Activated CD4-positive, alpha-beta memory T cell treated with anti-CD3 and anti-CD28 coated beads, Interleukin-2, amount 10 ng/mL, durations not matched to agents 7 days and 5 days (primary cell): Measurements from ENCODE around the gene ZCCHC10. TPM values are rescaled to one million over a fixed set of nuclear protein-coding genes. Genes with fewer than 3 reads are reported as not detected.
"Not testable (repeated sequence)": the region's sequence is repeated elsewhere in the genome, so short reads cannot be mapped to it uniquely, and the experiment has no call there.

ENCODE experiments used
- CTCF ChIA-PET: fragments of 350-600 bp; sonication (Branson Sonifier 250); formaldehyde crosslinking; loops from one replicate; lab custom pipeline; 2021; ENCODE audit warnings: antibody characterized with exemption, inconsistent platforms; lab: Charles Lee
- POLR2A ChIA-PET: fragments of 350-600 bp; sonication (Branson Sonifier 250); formaldehyde crosslinking; loops from one replicate; lab custom pipeline; 2021; ENCODE audit warnings: antibody characterized with exemption; lab: Charles Lee
- DNase-seq: peaks from one replicate; pipeline ENCODE4 v3.0.0-alpha.2; 2020
- H3K27ac Mint-ChIP-seq: one replicate; pipeline ENCODE4 v1.8.0; 2021; ENCODE audit warnings: mild to moderate bottlenecking, mixed read lengths
- H3K27me3 Mint-ChIP-seq: one replicate; pipeline ENCODE4 v1.8.0; 2021; ENCODE audit warnings: mixed read lengths
- H3K36me3 Mint-ChIP-seq: one replicate; pipeline ENCODE4 v1.8.0; 2021; ENCODE audit warnings: low read depth, mixed read lengths
- H3K4me1 Mint-ChIP-seq: one replicate; pipeline ENCODE4 v1.8.0; 2021; ENCODE audit warnings: mixed read lengths
- H3K4me3 Mint-ChIP-seq: one replicate; pipeline ENCODE4 v1.8.0; 2021; ENCODE audit warnings: mild to moderate bottlenecking, mixed read lengths
- H3K9me3 Mint-ChIP-seq: one replicate; pipeline ENCODE4 v1.8.0; 2021; ENCODE audit warnings: mixed read lengths
- total RNA-seq, 2 experiments: library from RNA; stranded (reverse); gene quantifications; one replicate each; pipeline ENCODE4 v1.2.3, GENCODE V29; 2021

ZCCHC10 gene
- total RNA-seq, 2 experiments from 2014 or later = 27.9 to 28.0 TPM

DNA sequence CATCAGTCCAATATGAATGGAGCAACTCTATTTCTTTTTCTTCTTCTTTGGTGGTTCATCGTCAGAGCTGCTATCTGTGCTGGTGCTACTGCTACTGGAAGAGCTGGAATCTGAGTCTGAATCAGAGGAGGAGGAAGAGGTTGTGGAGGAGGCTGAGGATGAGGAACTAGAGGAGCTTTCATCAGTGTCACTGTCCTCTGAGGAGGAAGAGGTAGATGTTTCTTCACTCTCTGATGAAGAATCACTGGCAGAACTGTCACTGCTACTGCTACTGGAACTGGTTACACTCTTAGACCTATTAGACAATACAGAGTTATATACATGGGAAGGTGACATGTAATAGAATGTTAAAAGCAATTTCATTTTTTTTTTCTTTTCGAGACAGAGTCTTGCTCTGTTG lies 27.8 kb downstream of the ZCCHC10 start:
- no peaks in the 10 kb centered on the region for H3K4me1 Mint-ChIP-seq

DNA sequence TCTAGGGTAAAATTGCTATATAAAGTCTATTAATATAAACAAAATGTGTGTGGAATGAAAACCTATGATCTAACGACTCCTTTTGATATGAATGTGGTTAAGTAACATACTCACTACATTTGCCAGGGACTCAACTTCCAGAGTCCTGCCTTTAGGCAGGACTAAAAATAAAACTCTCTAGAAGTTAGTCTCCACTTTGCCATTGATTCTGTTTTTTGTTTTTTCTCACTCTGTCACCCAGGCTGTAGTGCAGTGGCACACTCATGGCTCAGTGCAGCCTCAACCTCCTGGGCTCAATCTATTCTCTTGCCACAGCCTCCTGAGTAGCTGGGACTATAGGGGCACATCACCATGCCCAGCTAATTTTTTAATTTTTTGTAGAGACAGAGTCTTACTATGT lies 30.0 kb downstream of the ZCCHC10 start:
- H3K4me3 Mint-ChIP-seq = no peak overlapping the region
- DNase-seq = no peak
- H3K27ac Mint-ChIP-seq = no peak overlapping the region
- ChIA-PET CTCF (no interaction called here), POLR2A (no interaction called here)
- no peaks in the 10 kb centered on the region for H3K27me3 Mint-ChIP-seq
- H3K4me1 Mint-ChIP-seq = no peaks in the 10 kb centered on the region
- peaks cover 11% of the 10 kb centered on the region for H3K36me3 Mint-ChIP-seq
- H3K9me3 Mint-ChIP-seq = no peaks in the 10 kb centered on the region

More for the DNA sequence above, 27.8 kb downstream of the ZCCHC10 start:
- ChIA-PET CTCF (no interaction called here), POLR2A (no interaction called here)
- Mint-ChIP-seq H3K4me3 (no peak overlapping the region), H3K27ac (no peak overlapping the region), H3K9me3 (no peaks in the 10 kb centered on the region), H3K36me3 (peaks cover 18% of the 10 kb centered on the region), H3K27me3 (no peaks in the 10 kb centered on the region)
- DNase-seq = no peak

DNA sequence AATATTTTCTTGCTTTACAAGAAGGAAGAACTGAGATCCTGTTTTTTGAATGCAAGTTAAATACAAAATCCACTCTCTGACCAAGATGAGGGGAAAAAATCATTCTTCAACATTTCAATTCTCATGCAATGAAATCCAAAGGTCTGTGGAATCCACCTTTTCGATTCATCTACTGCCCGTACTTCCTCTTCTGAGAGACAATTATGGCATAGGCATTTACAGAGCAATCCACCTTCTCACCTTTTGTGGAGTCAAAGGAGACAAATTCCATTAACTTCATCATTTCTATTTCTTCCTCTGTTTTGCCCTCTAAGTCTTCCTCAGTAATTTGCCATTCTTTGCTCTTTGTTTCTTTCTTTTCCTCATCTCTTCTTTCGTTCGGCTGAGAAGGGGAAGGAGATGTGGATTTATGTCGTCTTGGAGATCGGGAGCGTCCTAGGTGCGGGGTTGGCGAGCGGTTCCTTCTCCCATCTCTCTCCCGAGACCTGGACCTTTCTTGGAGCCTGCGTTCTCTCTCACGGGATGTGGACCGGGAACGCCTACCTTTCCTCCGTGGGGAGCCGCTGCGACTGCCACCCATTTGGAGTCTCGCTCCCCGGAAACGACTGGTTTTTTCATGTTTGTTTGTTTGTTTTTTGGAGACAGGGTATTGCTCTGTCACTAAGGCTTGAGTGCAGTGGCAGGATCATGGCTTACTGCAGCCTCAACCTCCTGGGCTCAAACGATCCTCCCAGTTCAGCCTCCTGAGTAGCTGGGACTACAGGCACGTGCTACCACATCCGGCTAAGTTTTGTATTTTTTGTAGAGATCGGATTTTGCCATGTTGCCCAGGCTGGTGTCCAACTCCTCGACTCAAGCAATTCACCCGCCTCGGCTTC lies 38.6 kb downstream of the ZCCHC10 start:
- H3K27ac Mint-ChIP-seq = no peak overlapping the region
- no peak overlapping the region for H3K4me3 Mint-ChIP-seq
- ChIA-PET CTCF (no interaction called here), POLR2A (no interaction called here)
- no peak for DNase-seq
- no peaks in the 10 kb centered on the region for H3K36me3 Mint-ChIP-seq
- no peaks in the 10 kb centered on the region for H3K4me1 Mint-ChIP-seq
- H3K9me3 Mint-ChIP-seq = no peaks in the 10 kb centered on the region
- no peaks in the 10 kb centered on the region for H3K27me3 Mint-ChIP-seq

DNA sequence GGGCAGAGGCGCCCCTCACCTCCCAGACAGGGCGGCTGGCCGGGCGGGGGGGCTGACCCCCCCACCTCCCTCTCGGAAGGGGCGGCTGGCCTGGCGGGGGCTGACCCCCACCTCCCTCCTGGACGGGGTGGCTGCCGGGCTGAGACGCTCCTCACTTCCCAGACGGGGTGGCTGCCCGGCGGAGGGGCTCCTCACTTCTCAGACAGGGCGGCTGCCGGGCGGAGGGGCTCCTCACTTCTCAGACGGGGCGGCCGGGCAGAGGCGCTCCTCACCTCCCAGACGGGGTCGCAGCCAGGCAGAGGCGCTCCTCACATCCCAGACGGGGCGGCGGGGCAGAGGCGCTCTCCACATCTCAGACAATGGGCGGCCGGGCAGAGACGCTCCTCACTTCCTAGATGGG lies 43.4 kb downstream of the ZCCHC10 start:
- DNase-seq, H3K4me3 Mint-ChIP-seq, POLR2A ChIA-PET, H3K27ac Mint-ChIP-seq, H3K36me3 Mint-ChIP-seq, H3K9me3 Mint-ChIP-seq, H3K4me1 Mint-ChIP-seq, H3K27me3 Mint-ChIP-seq, CTCF ChIA-PET: not testable (repeated sequence)

DNA sequence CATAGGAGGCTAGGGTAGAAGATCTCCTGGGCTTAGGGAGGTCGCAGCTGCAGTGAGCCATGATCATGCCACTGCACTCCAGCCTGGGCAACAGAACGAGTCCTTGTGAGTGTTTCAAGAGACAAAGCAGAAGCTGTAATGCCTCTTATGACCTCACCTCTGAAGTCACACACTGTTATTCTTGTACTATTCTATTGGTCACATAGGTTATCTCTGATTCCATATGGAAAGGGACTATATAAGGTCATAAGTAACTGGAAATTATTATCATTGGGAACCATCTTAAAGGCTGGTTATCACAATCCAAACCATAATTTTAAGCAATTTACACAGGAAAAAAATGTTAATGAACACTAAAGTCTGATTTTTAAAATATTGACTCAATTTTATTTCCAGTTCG lies 45.1 kb downstream of the ZCCHC10 start:
- Mint-ChIP-seq H3K4me1 (no peaks in the 10 kb centered on the region), H3K36me3 (peaks cover 4% of the 10 kb centered on the region), H3K27ac (no peak overlapping the region), H3K27me3 (peaks cover 6% of the 10 kb centered on the region), H3K4me3 (no peak overlapping the region), H3K9me3 (peaks cover 4% of the 10 kb centered on the region)
- POLR2A ChIA-PET = no interaction called here
- CTCF ChIA-PET = no interaction called here
- DNase-seq = no peak

DNA sequence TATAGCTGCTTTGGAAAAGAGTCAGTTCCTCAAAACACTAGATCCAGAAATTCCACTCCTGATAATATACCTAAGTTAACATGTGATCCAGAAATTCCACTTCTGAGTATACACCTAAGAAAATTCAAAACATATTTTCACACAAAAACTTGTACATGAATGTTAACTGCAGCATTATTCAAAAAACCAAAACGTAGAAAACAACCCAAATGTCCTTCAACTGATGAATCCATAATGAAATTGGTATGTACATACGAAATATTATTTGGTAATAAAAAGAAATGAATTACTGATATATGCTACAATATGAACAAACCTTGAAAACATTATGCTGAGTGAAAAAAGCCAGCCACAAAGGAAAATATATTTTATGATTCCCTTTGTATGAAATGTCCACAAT lies 46.4 kb downstream of the ZCCHC10 start:
- peaks cover 8% of the 10 kb centered on the region for H3K27me3 Mint-ChIP-seq
- DNase-seq = no peak
- no peak overlapping the region for H3K27ac Mint-ChIP-seq
- ChIA-PET CTCF (no interaction called here), POLR2A (no interaction called here)
- H3K36me3 Mint-ChIP-seq = peaks cover 4% of the 10 kb centered on the region
- H3K4me3 Mint-ChIP-seq = no peak overlapping the region
- no peaks in the 10 kb centered on the region for H3K4me1 Mint-ChIP-seq
- peaks cover 4% of the 10 kb centered on the region for H3K9me3 Mint-ChIP-seq

DNA sequence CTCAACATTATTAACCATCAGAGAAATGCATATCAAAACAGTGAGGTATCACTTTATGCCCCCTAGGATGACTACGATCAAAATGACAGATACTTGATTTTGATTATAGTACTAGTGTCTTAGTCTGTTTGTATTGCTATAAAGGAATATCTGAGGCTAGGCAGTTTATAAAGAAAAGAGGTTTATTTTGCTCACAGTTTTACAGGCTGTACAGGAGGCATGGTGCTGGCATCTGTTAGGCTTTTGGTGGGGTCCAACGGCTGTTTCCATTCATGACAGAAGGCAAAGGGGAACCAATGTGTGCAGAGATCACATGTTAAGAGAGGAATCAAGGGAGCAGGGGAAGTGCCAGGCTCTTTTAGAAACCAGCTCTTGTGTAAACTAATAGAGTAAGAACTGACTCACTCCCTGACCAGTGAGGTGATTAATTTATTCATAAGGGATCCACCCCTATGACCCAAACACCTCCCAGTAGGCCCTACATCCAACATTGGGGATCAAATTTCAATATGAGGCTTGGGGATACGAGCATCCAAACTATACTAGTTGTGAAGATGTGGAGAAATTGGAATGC lies 46.9 kb downstream of the ZCCHC10 start:
- Mint-ChIP-seq H3K4me3 (no peak overlapping the region), H3K9me3 (peaks cover 4% of the 10 kb centered on the region), H3K27ac (no peak overlapping the region), H3K27me3 (peaks cover 8% of the 10 kb centered on the region), H3K36me3 (peaks cover 4% of the 10 kb centered on the region), H3K4me1 (no peaks in the 10 kb centered on the region)
- POLR2A ChIA-PET = no interaction called here
- DNase-seq = no peak
- CTCF ChIA-PET = no interaction called here

DNA sequence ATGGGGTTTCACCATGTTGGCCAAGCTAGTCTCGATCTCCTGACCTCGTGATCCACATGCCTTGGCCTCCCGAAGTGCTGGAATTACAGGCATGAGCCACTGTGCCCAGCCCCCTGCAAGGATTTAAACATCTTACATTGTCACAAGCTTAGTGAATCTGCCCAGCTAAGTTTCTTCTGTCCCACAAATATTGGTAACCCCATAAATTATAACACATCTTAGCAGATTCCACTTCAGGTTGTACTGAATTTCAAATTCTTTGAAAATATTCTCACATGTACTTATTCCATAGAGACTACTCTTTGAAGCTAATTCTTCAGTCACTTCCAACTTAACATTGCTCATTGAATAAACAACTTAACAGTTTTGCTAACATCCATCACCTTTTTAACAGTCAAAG lies 49.5 kb downstream of the ZCCHC10 start:
- no peak overlapping the region for H3K27ac Mint-ChIP-seq
- peaks cover 4% of the 10 kb centered on the region for H3K9me3 Mint-ChIP-seq
- H3K4me1 Mint-ChIP-seq = no peaks in the 10 kb centered on the region
- H3K27me3 Mint-ChIP-seq = peaks cover 8% of the 10 kb centered on the region
- CTCF ChIA-PET = interaction anchor here (1.2 kb wide), 1 partner anchor 14 kb away, joined by 5 read pairs; no protein-coding TSS in a partner anchor
- H3K4me3 Mint-ChIP-seq = no peak overlapping the region
- POLR2A ChIA-PET = interaction anchor here (2.9 kb wide), 1 partner anchor 13 kb away, joined by 14 read pairs; the partner anchor contains the start of gene AFF4
- H3K36me3 Mint-ChIP-seq = peaks cover 4% of the 10 kb centered on the region
- no peak for DNase-seq

DNA sequence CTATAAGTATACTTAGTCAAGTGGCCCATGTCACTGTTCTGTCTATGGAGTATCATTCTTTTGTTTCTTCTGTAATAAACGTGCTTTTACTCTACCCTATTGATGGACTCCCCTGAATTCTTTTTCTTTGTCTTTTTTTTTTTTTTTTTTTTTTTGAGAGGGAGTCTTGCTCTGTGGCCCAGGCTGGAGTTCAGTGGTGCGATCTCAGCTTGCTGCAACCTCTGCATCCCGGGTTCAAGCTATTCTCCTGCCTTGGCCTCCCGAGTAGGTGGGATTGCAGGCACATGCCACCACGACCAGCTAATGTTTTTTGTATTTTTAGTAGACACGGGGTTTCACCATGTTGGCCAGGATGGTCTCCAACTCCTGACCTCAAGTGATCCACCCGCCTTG lies 53.9 kb downstream of the ZCCHC10 start:
- DNase-seq, H3K4me3 Mint-ChIP-seq, H3K4me1 Mint-ChIP-seq, H3K27me3 Mint-ChIP-seq, H3K27ac Mint-ChIP-seq, H3K9me3 Mint-ChIP-seq, H3K36me3 Mint-ChIP-seq, CTCF ChIA-PET: not testable (repeated sequence)
- POLR2A ChIA-PET = interaction anchor here (0.6 to 1.6 kb wide), 2 partner anchors 9 to 1128 kb away, joined by 3 to 8 read pairs; partner anchors contain the start of gene AFF4

DNA sequence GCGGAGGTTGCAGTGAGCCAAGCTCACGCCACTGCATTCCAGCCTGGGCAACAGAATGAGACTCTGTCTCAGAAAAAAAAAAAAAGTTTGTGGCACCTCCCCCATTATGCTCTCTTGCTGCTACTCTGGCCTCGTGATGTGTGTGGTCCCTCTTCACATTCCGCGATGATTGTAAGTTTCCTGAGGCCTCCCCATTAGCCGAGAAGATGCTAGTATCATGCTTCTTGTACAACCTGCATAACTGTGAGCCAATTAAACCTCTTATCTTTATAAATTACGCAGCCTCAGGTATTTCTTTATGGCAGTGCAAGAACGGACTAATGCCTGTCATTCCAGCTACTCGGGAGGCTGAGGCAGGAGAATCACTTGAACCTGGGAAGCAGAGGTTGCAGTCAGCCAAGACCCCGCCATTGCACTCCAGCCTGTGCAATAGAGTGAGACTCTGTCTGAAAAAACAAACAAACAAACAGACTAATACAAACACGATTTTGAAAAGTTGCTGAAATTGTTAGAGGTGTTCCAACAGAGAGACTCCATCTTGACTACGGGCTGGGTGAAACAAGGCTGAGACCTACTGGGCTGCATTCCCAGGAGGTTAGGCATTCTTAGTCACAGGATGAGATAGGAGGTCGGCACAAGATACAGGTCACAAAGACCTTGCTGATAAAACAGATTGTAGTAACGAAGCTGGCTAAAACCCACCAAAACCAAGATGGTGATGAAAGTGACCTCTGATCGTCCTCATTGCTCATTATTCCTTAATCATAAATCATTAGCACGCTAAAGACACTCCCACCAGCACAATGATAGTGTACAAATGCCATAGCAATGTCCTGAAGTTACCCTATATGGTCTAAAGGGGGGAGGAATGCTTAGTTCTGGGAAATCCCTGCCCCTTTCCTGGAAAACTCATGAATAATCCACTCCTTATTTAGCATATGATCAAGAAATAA lies 54.6 kb downstream of the ZCCHC10 start:
- H3K27me3 Mint-ChIP-seq = peaks cover 3% of the 10 kb centered on the region
- CTCF ChIA-PET = no interaction called here
- H3K4me1 Mint-ChIP-seq = no peaks in the 10 kb centered on the region
- H3K9me3 Mint-ChIP-seq = peaks cover under 1% of the 10 kb centered on the region
- H3K27ac Mint-ChIP-seq = no peak overlapping the region
- H3K4me3 Mint-ChIP-seq = no peak overlapping the region
- DNase-seq = no peak
- H3K36me3 Mint-ChIP-seq = peaks cover 1% of the 10 kb centered on the region
- POLR2A ChIA-PET = interaction anchor here (0.6 to 1.6 kb wide), 2 partner anchors 9 to 1129 kb away, joined by 3 to 8 read pairs; partner anchors contain the start of gene AFF4

DNA sequence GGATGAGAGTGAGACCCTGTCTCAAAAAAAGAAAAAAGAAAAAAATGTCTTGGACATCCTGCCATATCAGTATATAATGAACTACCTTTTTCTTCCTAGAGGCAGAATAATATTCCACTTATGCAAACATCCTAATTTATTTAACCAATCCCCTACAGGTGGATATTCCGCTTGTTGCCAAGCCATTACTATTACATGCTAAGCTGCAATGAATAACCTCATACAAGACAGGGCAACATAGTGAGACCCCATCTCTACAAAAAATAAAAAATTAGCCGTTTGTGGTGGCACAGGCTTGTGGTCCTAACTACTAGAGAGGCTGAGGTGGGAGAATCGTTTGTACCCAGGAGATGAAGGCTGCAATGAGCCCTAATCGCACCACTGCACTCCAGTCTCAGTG lies 61.2 kb downstream of the ZCCHC10 start:
- peaks cover 14% of the 10 kb centered on the region for H3K36me3 Mint-ChIP-seq
- POLR2A ChIA-PET = interaction anchor here (3.1 kb wide), 1 partner anchor 11 kb away, joined by 14 read pairs; no protein-coding TSS in a partner anchor
- H3K9me3 Mint-ChIP-seq = no peaks in the 10 kb centered on the region
- no peaks in the 10 kb centered on the region for H3K27me3 Mint-ChIP-seq
- H3K4me3 Mint-ChIP-seq = no peak overlapping the region
- CTCF ChIA-PET = no interaction called here
- H3K4me1 Mint-ChIP-seq = peaks cover 21% of the 10 kb centered on the region
- no peak for DNase-seq
- no peak overlapping the region for H3K27ac Mint-ChIP-seq

DNA sequence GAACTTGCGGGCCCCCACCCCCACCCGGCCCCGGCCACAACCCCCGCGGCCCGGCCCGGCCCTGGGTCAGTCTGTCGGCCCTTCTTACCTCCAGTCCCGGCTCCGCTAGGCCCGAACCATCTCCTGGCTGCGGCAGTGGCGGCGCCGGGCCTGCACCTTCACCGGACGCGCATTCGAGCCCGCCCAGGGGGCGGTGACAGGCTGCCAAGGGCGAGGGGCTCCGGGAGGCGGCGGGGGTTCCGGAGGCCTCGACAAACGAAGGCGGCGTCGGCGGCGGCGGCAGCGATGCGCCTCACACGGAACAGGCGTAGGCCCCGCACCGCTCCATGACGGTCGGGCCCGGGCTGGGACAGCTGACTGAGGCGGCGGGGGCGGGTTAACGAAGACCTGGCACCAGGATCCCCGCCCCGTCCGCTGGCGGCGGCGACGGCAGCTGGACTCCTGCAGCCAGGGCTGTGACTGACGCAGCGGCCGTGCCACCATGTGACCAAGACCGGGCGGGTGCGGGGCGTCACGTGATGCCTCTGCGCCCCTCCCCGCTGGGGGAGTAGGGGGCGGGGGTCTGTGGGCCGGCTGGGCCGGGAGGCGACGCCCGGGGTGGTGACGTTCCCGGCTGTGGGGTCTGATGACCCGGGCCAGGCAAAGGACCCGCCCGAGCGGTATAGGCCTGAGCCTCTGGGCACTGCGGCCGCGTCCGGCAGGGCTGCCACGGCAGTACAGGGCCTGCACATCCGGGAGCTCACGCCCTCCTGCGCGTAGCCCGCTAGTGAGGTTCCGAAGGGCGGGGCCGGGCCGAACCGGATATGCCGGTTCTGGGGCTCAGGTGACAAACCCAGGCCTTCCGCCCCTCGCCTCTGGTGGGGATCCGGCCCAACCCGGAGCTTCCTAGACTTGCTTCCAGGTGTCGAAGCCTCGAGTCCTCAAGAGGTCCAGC lies 62.9 kb downstream of the ZCCHC10 start, which contains the start of gene AFF4:
Gene AFF4 (minus strand): TSS at position 464 of the 934 bp plus-strand sequence. CDS start 26,445 bp downstream, outside the sequence.
- POLR2A ChIA-PET = interaction anchor here (0.6 to 3.5 kb wide), 18 partner anchors 8 to 1042 kb away, joined by 3 to 47 read pairs (median 3); partner anchors contain the start of genes GDF9, HSPA4, IRF1 and SLC22A5
- Mint-ChIP-seq H3K9me3 (no peaks in the 10 kb centered on the region), H3K36me3 (peaks cover 24% of the 10 kb centered on the region), H3K27ac (peak within 1 kb of the TSS; percentile 94), H3K4me3 (peak within 1 kb of the TSS; percentile 98), H3K4me1 (peaks cover 27% of the 10 kb centered on the region), H3K27me3 (no peaks in the 10 kb centered on the region)
- CTCF ChIA-PET = interaction anchor here (0.6 to 2.7 kb wide), 5 partner anchors 89 to 540 kb away, joined by 3 to 9 read pairs (median 3); partner anchors contain the start of genes CCNI2 and HSPA4
- peak; percentile 90 for DNase-seq
